Uterus (tissue), 2 donors: ENCODE results near the gene CREB1.

ENCODE experiments used
- CTCF ChIP-seq, 4 experiments: fragments of 200-600 bp in 2 of 4; fragments of 450-650 bp in 2 of 4; sonication (generic) in 2 of 4; IDR thresholded peaks; one replicate each; pipeline ENCODE4 v1.5.1; 2016 to 2019; ENCODE audit warnings: antibody characterized with exemption in 4 of 4, mild to moderate bottlenecking in 2 of 4, moderate library complexity in 1 of 4
- POLR2A ChIP-seq, 2 donors: fragments of 450-650 bp; IDR thresholded peaks; one replicate each; pipeline ENCODE4 v1.6.1; 2016; ENCODE audit warnings: antibody characterized with exemption in 2 of 2, mild to moderate bottlenecking in 1 of 2, moderate library complexity in 1 of 2

GRCh38 chr2:207614824-207615223 is 85.1 kb downstream of the CREB1 start:
- TF ChIP-seq CTCF (IDR thresholded peaks at IDR 0.05) (no peak), POLR2A (IDR thresholded peaks at IDR 0.05) (no peak)
